Stomach (tissue), 9 donors: ENCODE results near the gene SLC26A9. TPM values are rescaled to one million over a fixed set of nuclear protein-coding genes. Genes with fewer than 3 reads are reported as not detected.
A peak's percentile ranks its signal among the peaks of the same experiment; 100 is the strongest.
"Not testable (repeated sequence)": the region's sequence is repeated elsewhere in the genome, so short reads cannot be mapped to it uniquely, and the experiment has no call there.

ENCODE experiments used
- DNase-seq, 2 donors: peaks; one replicate each; pipeline versions ENCODE4 v3.0.0 to v3.0.0-alpha.2; 2013 to 2019
- H3K27ac ChIP-seq, 5 donors: fragments of 200-600 bp in 4 of 5; sonication (generic) in 4 of 5; one replicate each; pipeline ENCODE4 v1.5.1; 2013 to 2019; ENCODE audit warnings: mild to moderate bottlenecking in 1 of 5, moderate library complexity in 1 of 5
- H3K27me3 ChIP-seq, 3 donors: fragments of 200-600 bp; sonication (generic); one replicate each; pipeline ENCODE4 v1.5.1; 2017 to 2019; ENCODE audit warnings: mixed run types in 1 of 3
- H3K36me3 ChIP-seq, 4 donors: fragments of 200-600 bp; sonication (generic); 1 replicate in 3 of 4; 2 replicates in 1 of 4; pipeline ENCODE4 v1.5.1; 2016 to 2019
- H3K4me1 ChIP-seq, 4 donors: fragments of 200-600 bp; sonication (generic); one replicate each; pipeline ENCODE4 v1.5.1; 2016 to 2019
- H3K4me3 ChIP-seq, 4 donors: fragments of 200-600 bp; sonication (generic) in 3 of 4; one replicate each; pipeline ENCODE4 v1.5.1; 2016 to 2019; ENCODE audit warnings: mild to moderate bottlenecking in 1 of 4
- H3K9me3 ChIP-seq, 4 donors: fragments of 200-600 bp; sonication (generic); one replicate each; pipeline ENCODE4 v1.5.1; 2016 to 2019
- EP300 ChIP-seq: sonication (generic); formaldehyde crosslinking; IDR thresholded peaks from one replicate; pipeline ENCODE4 v1.6.1; 2017; ENCODE audit warnings: antibody characterized with exemption
- POLR2A ChIP-seq, 4 donors: fragments of 450-650 bp; IDR thresholded peaks; one replicate each; pipeline ENCODE4 v1.6.1; 2016; ENCODE audit warnings: antibody characterized with exemption in 4 of 4, control low read depth in 2 of 4, mild to moderate bottlenecking in 1 of 4, moderate library complexity in 1 of 4
- POLR2AphosphoS5 ChIP-seq, 3 donors: sonication (generic); formaldehyde crosslinking; IDR thresholded peaks; one replicate each; pipeline ENCODE4 v1.6.1; 2016; ENCODE audit warnings: antibody characterized with exemption in 3 of 3
- WGBS, 5 donors: extraction: QIAGEN DNeasy Blood & Tissue Kit in 3 of 5; methylation state at CpG; one replicate each; pipeline versions ENCODE4 v1.1.5 to v1.1.7; 2013 to 2018; 5-methylcytosine and 5-hydroxymethylcytosine counted together
- intact Hi-C: fragments of 100-400 bp; cut with DNase I; formaldehyde crosslinking; loops from one replicate; pipeline ENCODE4 v1.15.1; 2023; ENCODE audit warnings: low total_unique reads
- polyA plus RNA-seq, 3 donors: library from polyadenylated mRNA; stranded (reverse); fragments of 200-250 nt; gene quantifications; one replicate each; pipeline ENCODE4 v1.2.3, GENCODE V29; 2013
- total RNA-seq, 5 donors: library from RNA; depleted of rRNA; stranded (reverse); fragments of >200 nt; gene quantifications; one replicate each; pipeline versions ENCODE4 v1.1.0 to v1.2.3, GENCODE V29; 2014 to 2016
- TF ChIP-seq, protein P1 (sequence below), 7 experiments: fragments of 450-650 bp in 4 of 7; fragments of 200-600 bp in 3 of 7; sonication (generic) in 3 of 7; IDR thresholded peaks; one replicate each; pipeline ENCODE4 v1.5.1; 2016 to 2019; ENCODE audit warnings: antibody characterized with exemption in 7 of 7, control low read depth in 2 of 7, mild to moderate bottlenecking in 1 of 7
- donor health status: healthy with polysubstance abuse.
- donor health status: Bipolar disorder and iron deficiency.
- donor health status: healthy.

Gene SLC26A9
- total and polyA plus RNA-seq, 8 donors = 7.9 to 63.0 (median 30.0) TPM; not detected in 1

DNA sequence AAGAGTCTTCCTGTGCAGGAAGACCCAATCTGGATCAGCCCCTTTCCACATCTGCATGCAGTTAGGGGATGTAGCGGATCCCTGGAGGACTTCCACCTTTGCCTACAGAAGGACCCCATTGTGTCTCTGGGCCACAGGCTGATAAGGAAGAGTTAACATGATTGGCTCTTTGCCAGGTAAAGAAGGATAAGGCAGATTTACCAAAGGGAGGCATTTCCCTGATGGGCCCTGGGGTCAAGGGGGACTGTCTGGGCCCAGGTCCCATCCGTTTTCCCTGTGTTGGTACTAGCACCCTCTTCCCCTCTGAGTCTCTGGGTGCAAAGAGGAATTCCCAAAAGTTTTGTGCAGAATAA is 29.1 kb downstream of the SLC26A9 start:
- peak overlapping the region in 3 of 5 donors; percentile 4 to 48 (median 25) for H3K27ac ChIP-seq
- intact Hi-C loops = loop anchor here (10.0 kb wide), 1 partner anchor 119 kb away; no protein-coding TSS in a partner anchor
- 75 to 97% (median 83%) methylated on average over 2 of the region's 2 CpGs for WGBS, 5 donors
- DNase-seq = no peak
- peaks cover 0 to 9% (median 0%) of the 10 kb centered on the region in 3 donors for H3K27me3 ChIP-seq
- no peaks in the 10 kb centered on the region for H3K9me3 ChIP-seq
- no peaks in the 10 kb centered on the region for H3K36me3 ChIP-seq
- TF ChIP-seq, protein P1, sequence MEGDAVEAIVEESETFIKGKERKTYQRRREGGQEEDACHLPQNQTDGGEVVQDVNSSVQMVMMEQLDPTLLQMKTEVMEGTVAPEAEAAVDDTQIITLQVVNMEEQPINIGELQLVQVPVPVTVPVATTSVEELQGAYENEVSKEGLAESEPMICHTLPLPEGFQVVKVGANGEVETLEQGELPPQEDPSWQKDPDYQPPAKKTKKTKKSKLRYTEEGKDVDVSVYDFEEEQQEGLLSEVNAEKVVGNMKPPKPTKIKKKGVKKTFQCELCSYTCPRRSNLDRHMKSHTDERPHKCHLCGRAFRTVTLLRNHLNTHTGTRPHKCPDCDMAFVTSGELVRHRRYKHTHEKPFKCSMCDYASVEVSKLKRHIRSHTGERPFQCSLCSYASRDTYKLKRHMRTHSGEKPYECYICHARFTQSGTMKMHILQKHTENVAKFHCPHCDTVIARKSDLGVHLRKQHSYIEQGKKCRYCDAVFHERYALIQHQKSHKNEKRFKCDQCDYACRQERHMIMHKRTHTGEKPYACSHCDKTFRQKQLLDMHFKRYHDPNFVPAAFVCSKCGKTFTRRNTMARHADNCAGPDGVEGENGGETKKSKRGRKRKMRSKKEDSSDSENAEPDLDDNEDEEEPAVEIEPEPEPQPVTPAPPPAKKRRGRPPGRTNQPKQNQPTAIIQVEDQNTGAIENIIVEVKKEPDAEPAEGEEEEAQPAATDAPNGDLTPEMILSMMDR (IDR thresholded peaks at IDR 0.05) = no peak
- TF ChIP-seq EP300 (no peak), POLR2AphosphoS5 (IDR thresholded peaks at IDR 0.05) (no peak), POLR2A (IDR thresholded peaks at IDR 0.05) (no peak)
- H3K4me1 ChIP-seq = peaks cover 4 to 18% (median 11%) of the 10 kb centered on the region in 4 donors
- no peak overlapping the region for H3K4me3 ChIP-seq

DNA sequence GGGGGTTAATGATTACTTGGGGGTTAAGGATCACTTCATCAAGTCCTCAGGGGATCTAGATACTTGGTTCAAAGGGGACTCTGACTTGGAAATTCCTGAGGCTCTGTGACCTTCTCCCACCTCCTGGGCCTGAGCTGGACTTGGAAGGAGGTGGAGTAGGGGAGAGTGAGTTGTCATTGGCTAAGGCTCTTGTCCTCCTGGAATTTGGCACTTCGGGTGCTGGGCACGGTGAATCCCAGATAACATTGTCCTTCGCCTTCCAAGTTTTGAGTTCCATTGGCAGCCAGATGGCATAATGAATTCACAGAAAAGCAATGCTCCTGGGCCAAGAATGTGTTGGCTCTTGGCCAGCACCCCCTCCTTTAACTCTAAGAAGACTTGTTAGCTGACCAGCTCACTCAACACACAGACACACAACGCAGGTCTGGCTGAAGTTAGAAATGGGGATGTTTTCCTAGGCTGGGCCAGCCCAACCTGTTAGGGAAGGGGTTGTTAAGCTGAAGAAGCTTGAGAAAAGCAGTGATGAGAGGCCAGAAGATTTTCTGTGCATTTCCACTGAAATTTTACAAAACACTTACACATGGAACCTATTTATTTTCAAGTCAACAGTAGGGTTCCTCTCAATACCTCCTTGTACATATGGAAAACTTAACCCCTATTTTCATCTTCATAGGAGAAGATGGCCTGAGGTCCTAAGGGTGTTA is 29.7 kb downstream of the SLC26A9 start:
- intact Hi-C loops = loop anchor here (10.0 kb wide), 1 partner anchor 119 kb away; no protein-coding TSS in a partner anchor
- Histone ChIP-seq H3K27ac (peak overlapping the region in 2 of 5 donors; percentile 25 to 48), H3K4me1 (peaks cover 4 to 18% (median 11%) of the 10 kb centered on the region in 4 donors), H3K9me3 (no peaks in the 10 kb centered on the region), H3K36me3 (no peaks in the 10 kb centered on the region), H3K4me3 (no peak overlapping the region), H3K27me3 (peaks cover 0 to 9% (median 0%) of the 10 kb centered on the region in 3 donors)
- TF ChIP-seq EP300 (no peak), POLR2AphosphoS5 (IDR thresholded peaks at IDR 0.05) (peak in 2 of 3 donors; percentile 20 to 62)
- peak; percentile 77 to 85 for DNase-seq
- 14 to 29% (median 22%) methylated on average over 3 to 4 of the region's 4 CpGs for WGBS, 5 donors

DNA sequence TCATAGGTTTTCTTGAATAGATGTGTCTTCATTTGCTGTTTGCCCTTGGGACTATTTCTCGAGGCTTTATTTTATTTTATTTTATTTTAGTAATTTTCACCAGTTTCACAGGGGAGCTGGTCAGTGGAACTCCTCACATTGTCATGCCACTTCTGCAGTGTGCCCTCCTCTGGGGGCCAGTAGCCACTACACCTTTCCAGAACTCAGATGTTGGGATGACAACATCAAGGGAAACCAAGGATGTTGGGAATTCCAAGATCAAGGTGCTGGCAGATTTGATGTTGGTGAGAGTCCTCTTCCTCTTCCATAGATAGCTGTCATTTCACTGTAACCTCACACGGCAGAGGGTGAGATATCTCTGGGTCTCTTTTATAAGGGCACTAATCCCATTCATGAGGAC is 35.5 kb downstream of the SLC26A9 start:
- Histone ChIP-seq H3K4me1 (no peaks in the 10 kb centered on the region), H3K9me3 (peaks cover 0 to 12% (median 0%) of the 10 kb centered on the region in 4 donors), H3K27ac (no peak overlapping the region), H3K4me3 (no peak overlapping the region), H3K36me3 (no peaks in the 10 kb centered on the region), H3K27me3 (no peaks in the 10 kb centered on the region)
- intact Hi-C loops = no loop called here
- TF ChIP-seq, protein P1 (IDR thresholded peaks at IDR 0.05) = peak in 5 of 7 experiments; percentile 18 to 71 (median 58)
- peak in 1 of 3 donors; percentile 21 for TF ChIP-seq POLR2AphosphoS5 (IDR thresholded peaks at IDR 0.05)
- TF ChIP-seq POLR2A (IDR thresholded peaks at IDR 0.05) = no peak
- WGBS, 5 donors = 23 to 43% (median 35%) methylated on average over 2 of the region's 2 CpGs
- no peak for DNase-seq

DNA sequence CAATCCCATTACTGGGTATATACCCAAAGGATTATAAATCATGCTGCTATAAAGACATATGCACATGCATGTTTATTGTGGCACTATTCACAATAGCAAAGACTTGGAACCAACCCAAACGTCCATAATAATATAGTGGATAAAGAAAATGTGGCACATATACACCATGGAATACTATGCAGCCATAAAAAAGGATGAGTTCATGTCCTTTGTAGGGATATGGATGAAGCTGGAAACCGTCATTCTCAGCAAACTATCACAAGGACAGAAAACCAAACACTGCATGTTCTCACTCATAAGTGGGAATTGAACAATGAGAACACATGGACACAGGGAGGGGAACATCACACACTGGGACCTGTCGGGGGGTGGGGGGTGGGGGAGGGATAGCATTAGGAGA is 38.2 kb downstream of the SLC26A9 start:
- DNase-seq, H3K4me1 ChIP-seq, H3K4me3 ChIP-seq, H3K27me3 ChIP-seq, H3K36me3 ChIP-seq, H3K27ac ChIP-seq, intact Hi-C loops: not testable (repeated sequence)
- WGBS, 5 donors = 68 to 71% (median 69%) methylated on average over 2 to 3 of the region's 3 CpGs
- peaks cover 0 to 12% (median 0%) of the 10 kb centered on the region in 4 donors for H3K9me3 ChIP-seq

DNA sequence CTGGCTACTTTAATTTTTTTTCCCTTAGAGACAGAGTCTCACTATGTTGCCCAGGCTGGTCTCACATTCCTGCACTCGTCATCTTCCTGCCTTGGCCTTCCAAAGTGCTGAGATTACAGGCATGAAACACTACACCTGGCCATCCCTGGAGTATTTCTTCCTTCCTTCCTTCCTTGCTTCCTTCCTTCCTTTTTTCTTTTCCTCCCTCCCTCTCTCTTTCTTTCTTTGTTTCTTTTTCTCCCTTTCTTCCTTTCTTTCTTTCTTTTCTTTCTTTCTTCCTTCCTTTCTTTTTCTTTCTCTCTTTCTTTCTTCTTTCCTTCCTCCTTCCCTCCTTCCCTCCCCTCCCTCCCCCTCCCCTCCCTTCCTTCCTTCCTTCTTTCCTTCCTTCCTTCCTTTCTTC is 46.9 kb downstream of the SLC26A9 start:
- Histone ChIP-seq H3K4me3 (no peak overlapping the region), H3K27ac (no peak overlapping the region), H3K36me3 (peaks cover 0 to 9% (median 0%) of the 10 kb centered on the region in 4 donors), H3K9me3 (peaks cover 0 to 19% (median 2%) of the 10 kb centered on the region in 4 donors), H3K27me3 (no peaks in the 10 kb centered on the region), H3K4me1 (peaks cover 0 to 4% (median 0%) of the 10 kb centered on the region in 4 donors)
- DNase-seq = no peak
- TF ChIP-seq EP300 (no peak), POLR2AphosphoS5 (IDR thresholded peaks at IDR 0.05) (no peak), POLR2A (IDR thresholded peaks at IDR 0.05) (no peak)
- TF ChIP-seq, protein P1 (IDR thresholded peaks at IDR 0.05) = no peak
- WGBS, 5 donors = 77 to 100% (median 88%) methylated on average over 1 of the region's 1 CpG
- intact Hi-C loops = no loop called here

DNA sequence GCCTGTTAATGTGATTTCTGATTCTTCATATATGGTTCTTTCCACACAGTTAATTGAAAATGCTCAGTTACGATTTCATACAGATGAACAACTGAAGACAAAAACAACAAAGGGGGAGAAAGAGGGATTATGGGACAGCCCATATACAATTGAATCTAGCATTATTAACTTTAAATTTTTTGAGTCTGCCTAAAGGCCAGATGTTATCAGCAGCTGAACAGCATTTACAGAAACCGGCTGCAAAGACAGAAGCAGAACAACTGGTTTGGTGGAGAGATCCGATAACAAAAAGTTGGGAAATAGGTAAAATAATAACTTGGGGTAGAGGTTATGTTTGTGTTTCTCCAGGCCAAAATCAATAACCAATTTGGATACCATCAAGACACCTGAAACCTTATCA is 49.1 kb downstream of the SLC26A9 start:
- peaks cover 0 to 19% (median 2%) of the 10 kb centered on the region in 4 donors for H3K9me3 ChIP-seq
- H3K27me3 ChIP-seq, H3K4me1 ChIP-seq, H3K36me3 ChIP-seq, H3K4me3 ChIP-seq, H3K27ac ChIP-seq, DNase-seq, intact Hi-C loops: not testable (repeated sequence)
- 62 to 90% (median 74%) methylated on average over 3 of the region's 3 CpGs for WGBS, 5 donors

DNA sequence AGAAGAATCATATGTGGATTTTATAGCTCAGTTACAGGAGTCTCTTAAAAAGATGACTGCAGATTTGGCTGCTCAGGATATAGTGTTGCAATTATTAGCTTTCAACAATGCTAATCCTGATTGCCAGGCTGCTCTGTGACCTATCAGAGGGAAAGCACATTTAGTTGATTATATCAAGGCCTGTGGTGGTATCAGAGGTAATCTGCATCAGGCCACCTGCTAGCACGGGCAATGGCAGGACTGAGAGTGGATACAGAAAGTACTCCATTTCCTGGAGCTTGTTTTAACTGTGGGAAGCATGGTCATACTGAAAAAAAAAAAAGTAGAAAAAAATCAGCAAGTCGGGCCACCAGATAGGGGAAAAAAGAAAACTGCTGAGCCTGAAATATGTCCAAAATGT is 51.1 kb downstream of the SLC26A9 start:
- 13 to 41% (median 18%) methylated on average over 2 of the region's 2 CpGs for WGBS, 5 donors
- H3K4me1 ChIP-seq, H3K27me3 ChIP-seq, H3K36me3 ChIP-seq, H3K4me3 ChIP-seq, DNase-seq, H3K27ac ChIP-seq, intact Hi-C loops: not testable (repeated sequence)
- H3K9me3 ChIP-seq = peaks cover 0 to 12% (median 2%) of the 10 kb centered on the region in 4 donors

DNA sequence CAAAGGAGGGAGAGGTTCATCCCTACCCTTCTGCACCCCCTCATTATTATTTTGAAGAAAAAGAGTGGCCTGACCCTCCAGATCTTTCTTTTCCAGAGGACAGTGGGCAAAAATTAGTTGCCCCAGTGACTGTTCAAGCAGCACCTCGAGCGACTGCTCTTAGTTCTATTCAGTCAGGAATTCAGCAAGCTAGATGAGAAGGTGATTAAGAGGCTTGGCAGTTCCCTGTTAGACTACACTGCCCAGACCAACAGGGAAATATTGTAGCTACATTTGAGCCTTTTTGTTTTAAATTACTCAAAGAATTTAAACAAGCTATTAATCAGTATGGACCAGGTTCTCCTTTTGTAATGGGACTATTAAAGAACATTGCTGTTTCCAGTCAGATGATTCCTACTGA is 51.8 kb downstream of the SLC26A9 start:
- H3K27ac ChIP-seq, H3K4me1 ChIP-seq, DNase-seq, intact Hi-C loops, H3K36me3 ChIP-seq, H3K27me3 ChIP-seq, H3K4me3 ChIP-seq: not testable (repeated sequence)
- H3K9me3 ChIP-seq = peaks cover 0 to 16% (median 2%) of the 10 kb centered on the region in 4 donors
- 47 to 81% (median 70%) methylated on average over 2 of the region's 2 CpGs for WGBS, 5 donors
